Caco-2 (cell line): Measurements from ENCODE around the gene GMNC. TPM values are rescaled to one million over a fixed set of nuclear protein-coding genes. Genes with fewer than 3 reads are reported as not detected.
A peak's percentile ranks its signal among the peaks of the same experiment; 100 is the strongest.
"Not testable (repeated sequence)": the region's sequence is repeated elsewhere in the genome, so short reads cannot be mapped to it uniquely, and the experiment has no call there.

Experiments used
- BruUV-seq: library from RNA; stranded (reverse); fragments of 400-500 nt; replicated peaks from 2 replicates; lab custom pipeline; 2021; lab: Mats Ljungman, UMichigan
- CTCF ChIA-PET: fragments of 300-600 bp; sonication (Branson Sonifier 250); formaldehyde crosslinking; loops from one replicate; lab custom pipeline; 2022; ENCODE audit warnings: antibody characterized with exemption; lab: Charles Lee
- POLR2A ChIA-PET: fragments of 300-600 bp; sonication (Branson Sonifier 250); formaldehyde crosslinking; loops from one replicate; lab custom pipeline; 2022; ENCODE audit warnings: antibody characterized with exemption; lab: Charles Lee
- DNase-seq, 2 experiments: peaks; one replicate each; pipeline versions ENCODE4 v3.0.0 to v3.0.0-alpha.2; 2020 to 2022
- H3K27me3 ChIP-seq: replicated peaks from 2 replicates; pipeline ENCODE4 v1.6.0; 2011; ENCODE audit warnings: low read length; ENCODE audit not compliant: control insufficient read depth, insufficient read depth
- H3K36me3 ChIP-seq: 2 replicates; pipeline ENCODE4 v1.5.1; 2011; ENCODE audit warnings: low read length; ENCODE audit not compliant: control insufficient read depth, insufficient read depth
- H3K4me1 ChIP-seq: fragments of 250-450 bp; sonication (Bioruptor Pico); 2 replicates; pipeline ENCODE4 v1.5.1; 2020; ENCODE audit warnings: mild to moderate bottlenecking
- H3K4me3 ChIP-seq: 2 replicates; pipeline ENCODE4 v1.5.1; 2011; ENCODE audit warnings: low read depth, mild to moderate bottlenecking, control low read depth, low read length
- H3K9me3 ChIP-seq: fragments of 250-450 bp; sonication (Bioruptor Pico); 2 replicates; pipeline ENCODE4 v1.5.1; 2020; ENCODE audit warnings: mild to moderate bottlenecking, moderate library complexity
- H3K27ac Mint-ChIP-seq: one replicate; pipeline ENCODE4 v1.8.0; 2022; ENCODE audit warnings: mixed read lengths; ENCODE audit not compliant: unreplicated experiment
- H3K27me3 Mint-ChIP-seq: one replicate; pipeline ENCODE4 v1.8.0; 2022; ENCODE audit warnings: mixed read lengths; ENCODE audit not compliant: insufficient read depth, unreplicated experiment
- H3K36me3 Mint-ChIP-seq: one replicate; pipeline ENCODE4 v1.8.0; 2022; ENCODE audit warnings: mild to moderate bottlenecking, mixed read lengths; ENCODE audit not compliant: insufficient read depth, unreplicated experiment
- H3K4me1 Mint-ChIP-seq: one replicate; pipeline ENCODE4 v1.8.0; 2022; ENCODE audit warnings: low read depth, mixed read lengths; ENCODE audit not compliant: unreplicated experiment
- H3K4me3 Mint-ChIP-seq: one replicate; pipeline ENCODE4 v1.8.0; 2022; ENCODE audit warnings: mild to moderate bottlenecking, moderate library complexity, mixed read lengths; ENCODE audit not compliant: unreplicated experiment
- H3K9me3 Mint-ChIP-seq: one replicate; pipeline ENCODE4 v1.8.0; 2022; ENCODE audit warnings: mixed read lengths; ENCODE audit not compliant: unreplicated experiment
- intact Hi-C: fragments of 100-400 bp; cut with micrococcal nuclease; formaldehyde crosslinking; loops from one replicate; pipeline ENCODE4 v1.10.0; 2022; ENCODE audit not compliant: unreplicated experiment
- total RNA-seq: library from RNA; stranded (reverse); gene quantifications from 2 replicates; pipeline ENCODE4 v1.2.3, GENCODE V29; 2022
- TF ChIP-seq, protein P1 (sequence below), 2 experiments: fragments of 200-600 bp in 1 of 2; IDR thresholded peaks; 1 replicate in 1 of 2; 2 replicates in 1 of 2; pipeline versions ENCODE4 v1.5.1 to v1.8.0; 2011 to 2022; ENCODE audit warnings: antibody characterized with exemption in 1 of 2, control low read depth in 1 of 2, inconsistent platforms in 1 of 2, low read depth in 1 of 2, low read length in 1 of 2, mild to moderate bottlenecking in 1 of 2, moderate library complexity in 1 of 2; ENCODE audit not compliant: insufficient read depth in 1 of 2, severe bottlenecking in 1 of 2, unreplicated experiment in 1 of 2

GMNC gene
- total RNA-seq, 1 experiment from 2014 or later = not detected

- BruUV-seq = no TSS peak
- H3K4me3 Mint-ChIP-seq = no peak overlapping the region
- H3K27me3 ChIP-seq = no peaks in the 10 kb centered on the region
- no peaks in the 10 kb centered on the region for H3K4me1 Mint-ChIP-seq
- H3K4me3 ChIP-seq = no peak overlapping the region
- no peak overlapping the region for H3K27ac Mint-ChIP-seq
- ChIA-PET CTCF (no interaction called here), POLR2A (no interaction called here)
- no peaks in the 10 kb centered on the region for H3K36me3 ChIP-seq
- no peaks in the 10 kb centered on the region for H3K4me1 ChIP-seq
- DNase-seq = peak in 1 of 2 experiments; percentile 41
- no peaks in the 10 kb centered on the region for H3K36me3 Mint-ChIP-seq
- intact Hi-C loops = no loop called here
- peaks cover 4% of the 10 kb centered on the region for H3K27me3 Mint-ChIP-seq
- no peaks in the 10 kb centered on the region for H3K9me3 ChIP-seq
- H3K9me3 Mint-ChIP-seq = no peaks in the 10 kb centered on the region
- TF ChIP-seq, protein P1, sequence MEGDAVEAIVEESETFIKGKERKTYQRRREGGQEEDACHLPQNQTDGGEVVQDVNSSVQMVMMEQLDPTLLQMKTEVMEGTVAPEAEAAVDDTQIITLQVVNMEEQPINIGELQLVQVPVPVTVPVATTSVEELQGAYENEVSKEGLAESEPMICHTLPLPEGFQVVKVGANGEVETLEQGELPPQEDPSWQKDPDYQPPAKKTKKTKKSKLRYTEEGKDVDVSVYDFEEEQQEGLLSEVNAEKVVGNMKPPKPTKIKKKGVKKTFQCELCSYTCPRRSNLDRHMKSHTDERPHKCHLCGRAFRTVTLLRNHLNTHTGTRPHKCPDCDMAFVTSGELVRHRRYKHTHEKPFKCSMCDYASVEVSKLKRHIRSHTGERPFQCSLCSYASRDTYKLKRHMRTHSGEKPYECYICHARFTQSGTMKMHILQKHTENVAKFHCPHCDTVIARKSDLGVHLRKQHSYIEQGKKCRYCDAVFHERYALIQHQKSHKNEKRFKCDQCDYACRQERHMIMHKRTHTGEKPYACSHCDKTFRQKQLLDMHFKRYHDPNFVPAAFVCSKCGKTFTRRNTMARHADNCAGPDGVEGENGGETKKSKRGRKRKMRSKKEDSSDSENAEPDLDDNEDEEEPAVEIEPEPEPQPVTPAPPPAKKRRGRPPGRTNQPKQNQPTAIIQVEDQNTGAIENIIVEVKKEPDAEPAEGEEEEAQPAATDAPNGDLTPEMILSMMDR (IDR thresholded peaks at IDR 0.05; ENCODE audit: insufficient read depth in 1 of 2, low read depth in 1 of 2, low read length in 1 of 2, severe bottlenecking in 1 of 2, unreplicated experiment in 1 of 2) = peak; percentile 7 to 34
These were observed 15.4 kb upstream of the GMNC start for GRCh38 chr3:190877925-190878324.

- DNase-seq, CTCF ChIA-PET, H3K36me3 Mint-ChIP-seq, H3K27me3 ChIP-seq, H3K4me3 Mint-ChIP-seq, H3K4me3 ChIP-seq, H3K27me3 Mint-ChIP-seq, BruUV-seq, H3K4me1 ChIP-seq, H3K36me3 ChIP-seq, H3K4me1 Mint-ChIP-seq, H3K9me3 ChIP-seq, H3K27ac Mint-ChIP-seq, H3K9me3 Mint-ChIP-seq, intact Hi-C loops, POLR2A ChIA-PET: not testable (repeated sequence)
These were observed 13.9 kb upstream of the GMNC start for GRCh38 chr3:190876433-190876832.

DNA sequence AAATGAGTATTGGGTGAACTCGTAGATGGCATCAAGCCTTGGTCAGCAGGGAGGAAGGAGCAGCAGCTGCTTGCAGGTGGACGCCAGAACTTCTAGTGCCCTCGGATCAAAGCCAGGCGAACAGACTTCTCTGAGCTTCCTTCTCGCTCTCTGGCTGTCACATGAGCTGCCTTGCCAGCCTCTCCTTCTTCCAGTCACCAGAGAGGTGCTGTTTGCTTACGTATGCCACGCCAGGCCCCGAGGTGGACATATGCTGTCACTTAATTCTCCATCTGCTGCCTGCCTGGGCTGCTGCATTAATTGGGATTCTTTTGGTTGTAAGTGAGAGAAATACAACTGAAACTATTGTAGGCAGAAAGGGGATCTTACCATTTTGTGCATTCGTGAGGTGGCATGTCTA is 12.6 kb upstream of the GMNC start:
- H3K4me3 Mint-ChIP-seq, H3K4me1 ChIP-seq, H3K36me3 Mint-ChIP-seq, H3K4me1 Mint-ChIP-seq, H3K4me3 ChIP-seq, H3K36me3 ChIP-seq, H3K9me3 Mint-ChIP-seq, BruUV-seq, intact Hi-C loops, CTCF ChIA-PET, H3K27ac Mint-ChIP-seq, H3K9me3 ChIP-seq, POLR2A ChIA-PET, H3K27me3 ChIP-seq, H3K27me3 Mint-ChIP-seq, DNase-seq: not testable (repeated sequence)

- Mint-ChIP-seq H3K9me3 (no peaks in the 10 kb centered on the region), H3K27ac (no peak overlapping the region), H3K4me3 (no peak overlapping the region), H3K27me3 (peaks cover 8% of the 10 kb centered on the region), H3K36me3 (no peaks in the 10 kb centered on the region), H3K4me1 (peaks cover 7% of the 10 kb centered on the region)
- H3K9me3 ChIP-seq = no peaks in the 10 kb centered on the region
- DNase-seq = no peak
- BruUV-seq = no TSS peak
- H3K4me3 ChIP-seq = no peak overlapping the region
- H3K36me3 ChIP-seq = no peaks in the 10 kb centered on the region
- TF ChIP-seq, protein P1 (IDR thresholded peaks at IDR 0.05; ENCODE audit: insufficient read depth in 1 of 2, low read depth in 1 of 2, low read length in 1 of 2, severe bottlenecking in 1 of 2, unreplicated experiment in 1 of 2) = no peak
- no peaks in the 10 kb centered on the region for H3K27me3 ChIP-seq
- POLR2A ChIA-PET = no interaction called here
- CTCF ChIA-PET = no interaction called here
- intact Hi-C loops = no loop called here
- H3K4me1 ChIP-seq = peaks cover 5% of the 10 kb centered on the region; the same call in 1 of the 2 replicates
These were observed 7.6 kb upstream of the GMNC start for GRCh38 chr3:190870127-190870526.
